K562 (cell line): ENCODE data around the gene VEGFB. TPM values are rescaled to one million over a fixed set of nuclear protein-coding genes. Genes with fewer than 3 reads are reported as not detected.

Experiments
- ATAC-seq: fragments of 200-7000 bp; cut with Tn5 transposase; 3 replicates; pipeline ENCODE4 v1.9.1; 2020; ENCODE audit warnings: moderate library complexity
- BruUV-seq: library from RNA; stranded (reverse); fragments of 400-500 nt; replicated peaks from 2 replicates; lab custom pipeline; 2021; lab: Mats Ljungman, UMichigan
- CTCF ChIA-PET: fragments of 300-600 bp; formaldehyde crosslinking; extraction: SDS; loops from one replicate; lab custom pipeline; 2021; ENCODE audit warnings: low intra/inter-chr PET ratio; lab: Yijun Ruan, JAX
- POLR2A ChIA-PET: fragments of 300-600, 350-650 bp; sonication (Branson Sonifier 250); formaldehyde crosslinking; extraction: SDS; loops from one replicate; lab custom pipeline; 2021; ENCODE audit warnings: antibody characterized with exemption, inconsistent platforms; lab: Yijun Ruan, JAX
- DNase-seq, 4 experiments: peaks; one replicate each; pipeline versions ENCODE4 v3.0.0 to v3.0.0-alpha.2; 2011 to 2018; ENCODE audit warnings: low spot score in 3 of 4, mixed read lengths in 3 of 4; ENCODE audit errors: extremely low read depth in 1 of 4
- FAIRE-seq: peaks from 2 replicates; lab custom pipeline; 2011; peaks lifted over from hg19 to GRCh38; lab: Jason Lieb, UNC
- H2AFZ ChIP-seq: 2 replicates; pipeline ENCODE4 v1.6.0; 2011; ENCODE audit warnings: low read depth, low read length, control low read depth, inconsistent platforms
- H3K27ac ChIP-seq: fragments of 200-600 bp; 3 replicates; pipeline ENCODE4 v1.8.0; 2011; ENCODE audit warnings: low read depth, mild to moderate bottlenecking, control low read depth, inconsistent platforms, low read length, moderate library complexity, mixed read lengths; ENCODE audit errors: extremely low read depth
- H3K27me3 ChIP-seq, 2 experiments: fragments of 300-600 bp in 1 of 2; 2 replicates in 1 of 2; 3 replicates in 1 of 2; pipeline versions ENCODE4 v1.6.0 to v1.8.0; 2011; ENCODE audit warnings: inconsistent platforms in 2 of 2, low read length in 2 of 2, mild to moderate bottlenecking in 1 of 2, mixed read lengths in 1 of 2, moderate library complexity in 1 of 2; ENCODE audit not compliant: control insufficient read depth in 2 of 2, insufficient read depth in 2 of 2
- H3K36me3 ChIP-seq: fragments of 300-600 bp; 3 replicates; pipeline ENCODE4 v1.8.0; 2011; ENCODE audit warnings: mild to moderate bottlenecking, low read length, inconsistent platforms; ENCODE audit not compliant: control insufficient read depth, insufficient read depth
- H3K4me1 ChIP-seq, 2 experiments: fragments of 200-600 bp in 1 of 2; replicated peaks in 1 of 2; 2 replicates in 1 of 2; 3 replicates in 1 of 2; pipeline versions ENCODE4 v1.5.1 to v1.8.0; 2011; ENCODE audit warnings: inconsistent platforms in 2 of 2, low read length in 2 of 2, mild to moderate bottlenecking in 1 of 2, mixed read lengths in 1 of 2, moderate library complexity in 1 of 2; ENCODE audit not compliant: control insufficient read depth in 2 of 2, insufficient read depth in 2 of 2
- H3K4me2 ChIP-seq: 2 replicates; pipeline ENCODE4 v1.6.1; 2011; ENCODE audit warnings: low read length, control low read depth, inconsistent platforms, mixed read lengths; ENCODE audit not compliant: insufficient read depth
- H3K4me3 ChIP-seq: fragments of 200-600 bp; sonication (generic), shearing (Covaris generic); 2 replicates; pipeline ENCODE4 v1.5.1; 2016; ENCODE audit warnings: control low read depth, inconsistent platforms
- H3K79me2 ChIP-seq: fragments of 200-600 bp; 3 replicates; pipeline ENCODE4 v1.8.0; 2011; ENCODE audit warnings: low read length, inconsistent platforms; ENCODE audit not compliant: control insufficient read depth, insufficient read depth
- H3K9ac ChIP-seq, 2 experiments: 2 replicates each; pipeline versions ENCODE4 v1.6.0 to v1.6.1; 2011; ENCODE audit warnings: low read depth in 2 of 2, low read length in 2 of 2, control low read depth in 1 of 2, inconsistent platforms in 1 of 2, mild to moderate bottlenecking in 1 of 2, mixed read lengths in 1 of 2; ENCODE audit not compliant: insufficient read depth in 1 of 2
- H3K9me1 ChIP-seq: one replicate; pipeline ENCODE4 v1.6.0; 2011; ENCODE audit warnings: inconsistent platforms, mild to moderate bottlenecking, low read length, moderate library complexity; ENCODE audit not compliant: control insufficient read depth, insufficient read depth
- H3K9me3 ChIP-seq: replicated peaks from 2 replicates; pipeline ENCODE4 v1.5.1; 2011; ENCODE audit warnings: low read depth, low read length, inconsistent platforms; ENCODE audit not compliant: control insufficient read depth, insufficient read depth
- H4K20me1 ChIP-seq: replicated peaks from 2 replicates; pipeline ENCODE4 v1.6.1; 2011; ENCODE audit warnings: low read length, inconsistent platforms, mixed read lengths; ENCODE audit not compliant: control insufficient read depth, insufficient read depth
- CREM ChIP-seq: IDR thresholded peaks from 2 replicates; pipeline ENCODE4 v1.6.1; 2014; ENCODE audit warnings: antibody characterized with exemption, low read depth
- EZH2 ChIP-seq: IDR thresholded peaks from 2 replicates; pipeline ENCODE4 v1.6.1; 2012; ENCODE audit warnings: low read depth, mild to moderate bottlenecking, inconsistent platforms, low read length, borderline replicate concordance
- FOXA1 ChIP-seq: fragments of 450-650 bp; IDR thresholded peaks from 2 replicates; pipeline ENCODE4 v1.6.1; 2016; ENCODE audit warnings: mild to moderate bottlenecking, borderline replicate concordance
- GATAD2A ChIP-seq: fragments of 450-650 bp; IDR thresholded peaks from 2 replicates; pipeline ENCODE4 v1.6.1; 2017
- GTF2E2 ChIP-seq: fragments of 200-800 bp; sonication (Bioruptor generic); IDR thresholded peaks from 2 replicates; pipeline ENCODE4 v1.6.1; 2016; ENCODE audit warnings: missing genetic modification characterization, missing compliant biosample characterization
- HMG20A ChIP-seq: fragments of 450-650 bp; formaldehyde crosslinking; conservative IDR thresholded peaks from 2 replicates; pipeline ENCODE4 v1.4.0; 2020; ENCODE audit warnings: mild to moderate bottlenecking, mixed read lengths
- NFRKB ChIP-seq: fragments of 450-650 bp; IDR thresholded peaks from 2 replicates; pipeline ENCODE4 v1.6.1; 2016; ENCODE audit warnings: low read depth
- NR3C1 ChIP-seq: sonication (generic); formaldehyde crosslinking; IDR thresholded peaks from 2 replicates; pipeline ENCODE4 v1.8.1; 2022; ENCODE audit warnings: missing genetic modification reagents
- PBX2 ChIP-seq, 2 experiments: IDR thresholded peaks in 1 of 2; conservative IDR thresholded peaks in 1 of 2; 2 replicates each; pipeline ENCODE4 v1.6.1; 2016; ENCODE audit warnings: low read depth in 2 of 2, mild to moderate bottlenecking in 1 of 2, missing compliant biosample characterization in 1 of 2, missing genetic modification characterization in 1 of 2, moderate library complexity in 1 of 2
- POLR2G ChIP-seq: fragments of 200-400 bp; formaldehyde crosslinking; IDR thresholded peaks from 2 replicates; pipeline ENCODE4 v1.6.1; 2017; ENCODE audit warnings: low read depth, mild to moderate bottlenecking, antibody characterized with exemption, low read length, moderate library complexity
- SIX5 ChIP-seq, 2 experiments: IDR thresholded peaks; 2 replicates each; pipeline ENCODE4 v1.6.1; 2011; ENCODE audit warnings: low read length in 2 of 2, borderline replicate concordance in 1 of 2, low read depth in 1 of 2, mild to moderate bottlenecking in 1 of 2, moderate library complexity in 1 of 2; ENCODE audit not compliant: insufficient read depth in 1 of 2
- SMARCC2 ChIP-seq: fragments of 450-650 bp; IDR thresholded peaks from 2 replicates; pipeline ENCODE4 v1.6.1; 2017; ENCODE audit warnings: antibody characterized with exemption, moderate library complexity, mild to moderate bottlenecking, low read depth
- TCF7 ChIP-seq: sonication (generic); IDR thresholded peaks from 2 replicates; pipeline ENCODE4 v1.6.1; 2016; ENCODE audit warnings: antibody characterized with exemption, borderline replicate concordance
- ZNF224 ChIP-seq: sonication (generic); formaldehyde crosslinking; IDR thresholded peaks from 2 replicates; pipeline ENCODE4 v1.8.0; 2022; ENCODE audit warnings: mild to moderate bottlenecking, missing genetic modification reagents
- ZNF282 ChIP-seq: sonication (generic); formaldehyde crosslinking; IDR thresholded peaks from 2 replicates; pipeline ENCODE4 v1.8.1; 2023; ENCODE audit warnings: missing genetic modification reagents
- ZNF551 ChIP-seq: fragments of 250-450 bp; sonication (Bioruptor Pico); IDR thresholded peaks from 2 replicates; pipeline ENCODE4 v1.5.0; 2021; ENCODE audit warnings: mild to moderate bottlenecking, moderate library complexity
- ZNF740 ChIP-seq, 3 experiments: fragments of 200-800 bp in 1 of 3; sonication (Bioruptor generic) in 1 of 3; sonication (generic) in 1 of 3; formaldehyde crosslinking in 1 of 3; IDR thresholded peaks; 2 replicates each; pipeline versions ENCODE4 v1.6.1 to v1.8.0; 2016 to 2022; ENCODE audit warnings: mild to moderate bottlenecking in 2 of 3, missing compliant biosample characterization in 2 of 3, missing genetic modification characterization in 2 of 3, missing genetic modification reagents in 1 of 3
- WGBS: fragments of 100-300 bp; shearing (Covaris generic); methylation state at CpG from one replicate; pipeline ENCODE4 v1.1.6; 2016; ENCODE audit warnings: low coverage, mixed read lengths; ENCODE audit not compliant: insufficient coverage; ENCODE audit errors: missing lambda C conversion rate; 5-methylcytosine and 5-hydroxymethylcytosine counted together
- in situ Hi-C: fragments of 300-500 bp; cut with MboI; formaldehyde crosslinking; loops from 4 replicates; pipeline ENCODE4 v1.15.0; 2018; ENCODE audit warnings: inconsistent platforms, mixed read lengths
- intact Hi-C: fragments of 100-400 bp; cut with micrococcal nuclease; formaldehyde crosslinking; loops from 2 replicates; pipeline ENCODE4 v1.14.2; 2022
- polyA plus RNA-seq, 8 experiments: library from polyadenylated mRNA; depleted of rRNA in 4 of 8; stranded (reverse) in 5 of 8; unstranded in 3 of 8; fragments of >200 nt; fragmentation: Nextera tagmentation in 2 of 8; fragmentation: Illumina TruSeq in 1 of 8; extraction: Ambion mirVana in 2 of 8; extraction: Trizol in 1 of 8; gene quantifications; 2 replicates each; pipeline versions ENCODE4 v1.2.1 to v1.2.3, GENCODE V29; 2011 to 2014; ENCODE audit warnings: inconsistent platforms in 1 of 8, missing spikeins in 1 of 8
- total RNA-seq, 7 experiments: library from RNA; depleted of rRNA in 6 of 7; stranded (reverse); fragments of >200 nt in 6 of 7; fragmentation: Illumina TruSeq in 2 of 7; extraction: Trizol in 2 of 7; gene quantifications; 2 replicates each; pipeline versions ENCODE4 v1.2.1 to v1.2.3, GENCODE V29; 2011 to 2021; ENCODE audit warnings: low replicate concordance in 1 of 7

The VEGFB gene
- total and polyA plus RNA-seq, 9 of the 15 experiments (the other 6 are each of a cell fraction or from before 2014, with no cell fraction given) = 11.0 to 83.4 (median 25.7) TPM

DNA sequence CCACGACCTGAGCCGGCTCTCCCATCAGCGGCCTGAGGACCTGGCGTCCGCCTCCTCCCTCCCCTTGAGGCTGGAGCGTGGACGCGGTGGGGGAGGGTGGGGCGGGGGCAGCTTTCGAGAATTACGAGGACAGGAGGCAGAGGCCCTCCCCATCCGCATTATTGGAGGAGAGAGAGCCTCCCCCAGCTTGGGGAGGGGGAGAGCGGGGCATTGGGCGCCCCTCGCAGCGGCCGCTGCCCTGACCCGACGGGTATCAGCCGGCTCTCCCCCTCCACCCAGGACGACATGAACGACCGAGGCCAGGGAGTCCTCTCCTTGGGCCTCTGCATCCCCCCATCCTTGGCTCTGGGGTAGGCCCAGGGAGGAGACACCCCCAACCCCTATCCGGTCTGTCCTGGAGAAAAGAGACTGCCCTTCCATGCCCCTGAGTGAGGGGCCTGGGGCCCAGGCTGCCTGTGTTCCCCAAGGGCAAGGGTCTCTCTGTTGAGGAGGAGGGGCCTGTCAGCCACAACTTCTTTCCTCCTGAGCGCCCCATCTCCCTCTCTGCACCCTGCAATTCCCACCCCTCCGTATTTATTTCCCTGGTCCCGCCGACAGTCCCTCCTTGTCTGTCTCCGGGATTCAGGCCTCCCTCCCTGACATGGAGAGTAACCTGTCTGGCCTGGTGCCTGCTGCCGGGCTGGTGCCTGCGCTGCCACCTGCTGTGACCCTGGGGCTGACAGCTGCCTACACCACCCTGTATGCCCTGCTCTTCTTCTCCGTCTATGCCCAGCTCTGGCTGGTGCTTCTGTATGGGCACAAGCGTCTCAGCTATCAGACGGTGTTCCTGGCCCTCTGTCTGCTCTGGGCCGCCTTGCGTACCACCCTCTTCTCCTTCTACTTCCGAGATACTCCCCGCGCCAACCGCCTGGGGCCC, 51.8 kb downstream of the VEGFB start:
- ATAC-seq = no peak
- no peak for DNase-seq
- WGBS = 67% methylated on average over 13 of the region's 40 CpGs
- no peaks in the 10 kb centered on the region for H3K9me3 ChIP-seq
- in situ Hi-C loops = no loop called here
- POLR2A ChIA-PET = interaction anchor here (0.6 to 5.1 kb wide), 3 partner anchors 8 to 16 kb away, joined by 3 to 54 read pairs (median 6); no protein-coding TSS in a partner anchor
- peak overlapping the region; percentile 50 to 93; a peak in 3 of 4 replicates for H3K9ac ChIP-seq
- no TSS peak for BruUV-seq
- H3K4me3 ChIP-seq = peak overlapping the region; percentile 91
- H2AFZ ChIP-seq = peak overlapping the region; percentile 93; the same call in 1 of the 2 replicates
- peak overlapping the region; percentile 80 for H3K4me2 ChIP-seq
- peaks cover 12% of the 10 kb centered on the region; the same call in 1 of the 3 replicates for H3K79me2 ChIP-seq
- no peaks in the 10 kb centered on the region for H4K20me1 ChIP-seq
- peaks cover 4% of the 10 kb centered on the region; the same call in 1 of the 3 replicates for H3K36me3 ChIP-seq
- no peak for FAIRE-seq
- peaks cover 7 to 47% of the 10 kb centered on the region in 2 experiments; a peak in 4 of 5 replicates for H3K4me1 ChIP-seq
- no peaks in the 10 kb centered on the region for H3K9me1 ChIP-seq
- H3K27me3 ChIP-seq = peaks cover 0 to under 1% of the 10 kb centered on the region in 2 experiments; a peak in 1 of 5 replicates
- intact Hi-C loops = no loop called here
- CTCF ChIA-PET = no interaction called here
- peak overlapping the region; percentile 27 for H3K27ac ChIP-seq
- TF ChIP-seq GATAD2A = no peak
- TF ChIP-seq TCF7 = no peak
- no peak for TF ChIP-seq GTF2E2 (tag)
- TF ChIP-seq ZNF282 (CRISPR knock-in tag) = 0 out of 2 replicates have a peak, but pooled peaks have one; percentile 1
- TF ChIP-seq SIX5 (IDR thresholded peaks at IDR 0.05; ENCODE audit: borderline replicate concordance in 1 of 2, insufficient read depth in 1 of 2, low read depth in 1 of 2, low read length in 2 of 2) = no peak
- 0 out of 2 replicates have a peak, but pooled peaks have one; percentile 36 for TF ChIP-seq ZNF740 (CRISPR knock-in tag; IDR thresholded peaks at IDR 0.05)
- TF ChIP-seq ZNF740 (tag; IDR thresholded peaks at IDR 0.05) = no peak
- TF ChIP-seq FOXA1 = no peak
- TF ChIP-seq HMG20A = no peak
- TF ChIP-seq EZH2 = no peak
- TF ChIP-seq POLR2G = 0 out of 2 replicates have a peak, but pooled peaks have one; percentile 26
- TF ChIP-seq CREM = 0 out of 2 replicates have a peak, but pooled peaks have one; percentile 0
- TF ChIP-seq ZNF224 (CRISPR knock-in tag) = no peak
- TF ChIP-seq SMARCC2 = no peak
- TF ChIP-seq PBX2 (CRISPR knock-in tag; IDR thresholded peaks at IDR 0.05; ENCODE audit: low read depth) = 0 out of 2 replicates have a peak, but pooled peaks have one; percentile 0
- TF ChIP-seq PBX2 (tag; conservative IDR thresholded peaks at IDR 0.05; ENCODE audit: low read depth) = no peak
- no peak for TF ChIP-seq NFRKB
- no peak for TF ChIP-seq ZNF551
- TF ChIP-seq NR3C1 = 0 out of 2 replicates have a peak, but pooled peaks have one; percentile 18
